ENCODE data around the gene RPS6KA5.

- TF ChIP-seq CTCF (IDR thresholded peaks at IDR 0.05; ENCODE audit: borderline replicate concordance, extremely low read depth, low read length, poor library complexity, severe bottlenecking) (no peak), EZH2 (IDR thresholded peaks at IDR 0.05; ENCODE audit: borderline replicate concordance, low read depth, low read length, severe bottlenecking) (no peak)
These were observed 254.5 kb downstream of the RPS6KA5 start for GRCh38 chr14:90805662-90806540.
